ENCODE results near the gene SMG1. TPM values are rescaled to one million over a fixed set of nuclear protein-coding genes. Genes with fewer than 3 reads are reported as not detected.
A peak's percentile ranks its signal among the peaks of the same experiment; 100 is the strongest.

The SMG1 gene
- total RNA-seq, 5 donors from 2014 or later (not counting 1 experiment from before 2014, with no cell fraction given), result 134 to 173 (median 166) TPM

- 96% methylated on average over 5 of the region's 9 CpGs for WGBS (ENCODE audit: insufficient coverage)
- no peak for ATAC-seq (replicated peaks in 1 of 4)
- Mint-ChIP-seq H3K9me3 (no peaks in the 10 kb centered on the region), H3K27me3 (no peaks in the 10 kb centered on the region), H3K4me1 (peaks cover 0 to 1% (median 0%) of the 10 kb centered on the region in 3 donors), H3K27ac (peak overlapping the region in 1 of 2 donors; percentile 59), H3K36me3 (peaks cover 60% of the 10 kb centered on the region), H3K4me3 (no peak overlapping the region)
- Histone ChIP-seq H3K4me1 (ENCODE audit: control insufficient read depth in 1 of 2, extremely low read depth in 1 of 2, insufficient read depth in 2 of 2, low read length in 2 of 2) (no peaks in the 10 kb centered on the region), H3K27ac (ENCODE audit: low read length) (no peak overlapping the region), H3K9me3 (no peaks in the 10 kb centered on the region), H3K27me3 (replicated peaks in 1 of 2; ENCODE audit: control insufficient read depth in 2 of 2, extremely low read depth in 1 of 2, insufficient read depth in 2 of 2, low read length in 1 of 2) (no peaks in the 10 kb centered on the region), H3K36me3 (ENCODE audit: control insufficient read depth in 2 of 2, extremely low read depth in 1 of 2, insufficient read depth in 1 of 2, low read length in 1 of 2) (peaks cover 14 to 90% of the 10 kb centered on the region in 2 donors), H3K4me3 (ENCODE audit: control insufficient read depth in 1 of 2, extremely low read depth in 1 of 2, low read length in 1 of 2) (no peak overlapping the region)
- DNase-seq, result no peak
- CTCF ChIA-PET, result interaction anchor here in 1 of 2 donors (0.6 to 2.4 kb wide), 3 partner anchors 14 to 32 kb away, joined by 4 to 12 read pairs (median 4); partner anchors contain the start of gene ARL6IP1
- POLR2A ChIA-PET, result no interaction called here
Observed at GRCh38 chr16:18833707-18834505, 92.3 kb downstream of the SMG1 start.

- Histone ChIP-seq H3K27me3 (replicated peaks in 1 of 2; ENCODE audit: control insufficient read depth in 2 of 2, extremely low read depth in 1 of 2, insufficient read depth in 2 of 2, low read length in 1 of 2) (no peaks in the 10 kb centered on the region), H3K27ac (ENCODE audit: low read length) (no peak overlapping the region), H3K4me3 (ENCODE audit: control insufficient read depth in 1 of 2, extremely low read depth in 1 of 2, low read length in 1 of 2) (no peak overlapping the region), H3K4me1 (ENCODE audit: control insufficient read depth in 1 of 2, extremely low read depth in 1 of 2, insufficient read depth in 2 of 2, low read length in 2 of 2) (no peaks in the 10 kb centered on the region), H3K36me3 (ENCODE audit: control insufficient read depth in 2 of 2, extremely low read depth in 1 of 2, insufficient read depth in 1 of 2, low read length in 1 of 2) (peaks cover 11 to 87% of the 10 kb centered on the region in 2 donors), H3K9me3 (no peaks in the 10 kb centered on the region)
- POLR2A ChIA-PET, result interaction anchor here in 1 of 2 donors (0.6 kb wide), 1 partner anchor 30 kb away, joined by 4 read pairs; no protein-coding TSS in a partner anchor
- Mint-ChIP-seq H3K4me1 (peaks cover 0 to 1% (median 0%) of the 10 kb centered on the region in 3 donors), H3K27me3 (no peaks in the 10 kb centered on the region), H3K36me3 (peaks cover 61% of the 10 kb centered on the region), H3K4me3 (no peak overlapping the region), H3K27ac (no peak overlapping the region), H3K9me3 (no peaks in the 10 kb centered on the region)
- ATAC-seq (replicated peaks in 1 of 4) (no peak), DNase-seq (no peak)
- CTCF ChIA-PET, result interaction anchor here in 1 of 2 donors (2.4 kb wide), 1 partner anchor 31 kb away, joined by 12 read pairs; the partner anchor contains the start of gene ARL6IP1
- WGBS (ENCODE audit: insufficient coverage), result 100% methylated on average over 4 of the region's 8 CpGs
Observed at GRCh38 chr16:18832613-18833012, 93.6 kb downstream of the SMG1 start.

GRCh38 chr16:18832006-18832405 is 94.2 kb downstream of the SMG1 start:
- Mint-ChIP-seq H3K4me1 (peaks cover 0 to 1% (median 0%) of the 10 kb centered on the region in 3 donors), H3K27me3 (no peaks in the 10 kb centered on the region), H3K27ac (no peak overlapping the region), H3K9me3 (no peaks in the 10 kb centered on the region), H3K36me3 (peaks cover 55% of the 10 kb centered on the region), H3K4me3 (no peak overlapping the region)
- Histone ChIP-seq H3K27me3 (replicated peaks in 1 of 2; ENCODE audit: control insufficient read depth in 2 of 2, extremely low read depth in 1 of 2, insufficient read depth in 2 of 2, low read length in 1 of 2) (no peaks in the 10 kb centered on the region), H3K27ac (ENCODE audit: low read length) (no peak overlapping the region), H3K9me3 (no peaks in the 10 kb centered on the region), H3K4me3 (ENCODE audit: control insufficient read depth in 1 of 2, extremely low read depth in 1 of 2, low read length in 1 of 2) (no peak overlapping the region), H3K4me1 (ENCODE audit: control insufficient read depth in 1 of 2, extremely low read depth in 1 of 2, insufficient read depth in 2 of 2, low read length in 2 of 2) (no peaks in the 10 kb centered on the region), H3K36me3 (ENCODE audit: control insufficient read depth in 2 of 2, extremely low read depth in 1 of 2, insufficient read depth in 1 of 2, low read length in 1 of 2) (peaks cover 11 to 81% of the 10 kb centered on the region in 2 donors)
- no CpG with 5 or more reads among the region's 2 CpGs for WGBS (ENCODE audit: insufficient coverage)
- ChIA-PET POLR2A (interaction anchor here in 1 of 2 donors (0.6 kb wide), 1 partner anchor 30 kb away, joined by 4 read pairs; no protein-coding TSS in a partner anchor), CTCF (interaction anchor here in 1 of 2 donors (2.4 kb wide), 1 partner anchor 30 kb away, joined by 12 read pairs; the partner anchor contains the start of gene ARL6IP1)
- no peak for DNase-seq
- no peak for ATAC-seq (replicated peaks in 1 of 4)

GRCh38 chr16:18829251-18829650 is 97.0 kb downstream of the SMG1 start:
- Histone ChIP-seq H3K36me3 (ENCODE audit: control insufficient read depth in 2 of 2, extremely low read depth in 1 of 2, insufficient read depth in 1 of 2, low read length in 1 of 2) (peaks cover 4 to 54% of the 10 kb centered on the region in 2 donors), H3K27ac (ENCODE audit: low read length) (no peak overlapping the region), H3K4me3 (ENCODE audit: control insufficient read depth in 1 of 2, extremely low read depth in 1 of 2, low read length in 1 of 2) (no peak overlapping the region), H3K27me3 (replicated peaks in 1 of 2; ENCODE audit: control insufficient read depth in 2 of 2, extremely low read depth in 1 of 2, insufficient read depth in 2 of 2, low read length in 1 of 2) (no peaks in the 10 kb centered on the region), H3K9me3 (no peaks in the 10 kb centered on the region), H3K4me1 (ENCODE audit: control insufficient read depth in 1 of 2, extremely low read depth in 1 of 2, insufficient read depth in 2 of 2, low read length in 2 of 2) (no peaks in the 10 kb centered on the region)
- no peak for ATAC-seq (replicated peaks in 1 of 4)
- no peak overlapping the region for H3K27ac Mint-ChIP-seq
- WGBS (ENCODE audit: insufficient coverage), result 98% methylated on average over 6 of the region's 6 CpGs
- H3K36me3 Mint-ChIP-seq, result peaks cover 32% of the 10 kb centered on the region
- H3K4me1 Mint-ChIP-seq, result peaks cover 0 to 1% (median 0%) of the 10 kb centered on the region in 3 donors
- ChIA-PET POLR2A (interaction anchor here in 1 of 2 donors (0.6 kb wide), 1 partner anchor 57 kb away, joined by 3 read pairs; no protein-coding TSS in a partner anchor), CTCF (no interaction called here)
- no peak for DNase-seq
- H3K4me3 Mint-ChIP-seq, result no peak overlapping the region
- H3K9me3 Mint-ChIP-seq, result no peaks in the 10 kb centered on the region
- H3K27me3 Mint-ChIP-seq, result no peaks in the 10 kb centered on the region

GRCh38 chr16:18827890-18828289 is 98.3 kb downstream of the SMG1 start:
- Histone ChIP-seq H3K4me1 (ENCODE audit: control insufficient read depth in 1 of 2, extremely low read depth in 1 of 2, insufficient read depth in 2 of 2, low read length in 2 of 2) (no peaks in the 10 kb centered on the region), H3K36me3 (ENCODE audit: control insufficient read depth in 2 of 2, extremely low read depth in 1 of 2, insufficient read depth in 1 of 2, low read length in 1 of 2) (peaks cover 4 to 44% of the 10 kb centered on the region in 2 donors), H3K27ac (ENCODE audit: low read length) (no peak overlapping the region), H3K27me3 (replicated peaks in 1 of 2; ENCODE audit: control insufficient read depth in 2 of 2, extremely low read depth in 1 of 2, insufficient read depth in 2 of 2, low read length in 1 of 2) (no peaks in the 10 kb centered on the region), H3K4me3 (ENCODE audit: control insufficient read depth in 1 of 2, extremely low read depth in 1 of 2, low read length in 1 of 2) (no peak overlapping the region), H3K9me3 (no peaks in the 10 kb centered on the region)
- Mint-ChIP-seq H3K9me3 (no peaks in the 10 kb centered on the region), H3K27me3 (no peaks in the 10 kb centered on the region), H3K27ac (peak overlapping the region in 1 of 2 donors; percentile 2), H3K4me3 (no peak overlapping the region), H3K36me3 (peaks cover 26% of the 10 kb centered on the region), H3K4me1 (peaks cover 0 to 1% (median 0%) of the 10 kb centered on the region in 3 donors)
- WGBS (ENCODE audit: insufficient coverage), result 57% methylated on average over 2 of the region's 4 CpGs
- POLR2A ChIA-PET, result no interaction called here
- ATAC-seq (replicated peaks in 1 of 4) (no peak), DNase-seq (no peak)
- CTCF ChIA-PET, result no interaction called here

- H3K4me3 ChIP-seq (ENCODE audit: control insufficient read depth in 1 of 2, extremely low read depth in 1 of 2, low read length in 1 of 2), result no peak overlapping the region
- ChIA-PET CTCF (interaction anchor here in 1 of 2 donors (0.9 to 2.5 kb wide), 2 partner anchors 11 to 14 kb away, joined by 4 to 20 read pairs; partner anchors contain the start of gene ARL6IP1), POLR2A (interaction anchor here (0.6 to 1.1 kb wide), 3 partner anchors 15 to 1338 kb away, joined by 3 to 17 read pairs (median 4); partner anchors contain the start of gene ARL6IP1 (in 1 of the 2))
- Mint-ChIP-seq H3K27me3 (no peaks in the 10 kb centered on the region), H3K4me3 (no peak overlapping the region), H3K27ac (peak overlapping the region in 1 of 2 donors; percentile 22), H3K36me3 (peaks cover 35% of the 10 kb centered on the region), H3K9me3 (no peaks in the 10 kb centered on the region), H3K4me1 (peaks cover 14 to 15% (median 15%) of the 10 kb centered on the region in 3 donors)
- DNase-seq, result no peak
- no peaks in the 10 kb centered on the region for H3K27me3 ChIP-seq (replicated peaks in 1 of 2; ENCODE audit: control insufficient read depth in 2 of 2, extremely low read depth in 1 of 2, insufficient read depth in 2 of 2, low read length in 1 of 2)
- no peak for ATAC-seq (replicated peaks in 1 of 4)
- H3K36me3 ChIP-seq (ENCODE audit: control insufficient read depth in 2 of 2, extremely low read depth in 1 of 2, insufficient read depth in 1 of 2, low read length in 1 of 2), result peaks cover 6 to 59% of the 10 kb centered on the region in 2 donors
- H3K27ac ChIP-seq (ENCODE audit: low read length), result no peak overlapping the region
- no peaks in the 10 kb centered on the region for H3K9me3 ChIP-seq
- 100% methylated on average over 1 of the region's 3 CpGs for WGBS (ENCODE audit: insufficient coverage)
- H3K4me1 ChIP-seq (ENCODE audit: control insufficient read depth in 1 of 2, extremely low read depth in 1 of 2, insufficient read depth in 2 of 2, low read length in 2 of 2), result peaks cover 0 to 9% of the 10 kb centered on the region in 2 experiments
Observed at GRCh38 chr16:18816286-18816685, 109.9 kb downstream of the SMG1 start.

All from T-cell (primary cell).